NCI-H345 (cell line): ENCODE measurements around the gene HIVEP3.

ENCODE experiments used
- DNase-seq: peaks from one replicate; lab custom pipeline; 2025; lab: John Stamatoyannopoulos, UW

Gene HIVEP3

DNA sequence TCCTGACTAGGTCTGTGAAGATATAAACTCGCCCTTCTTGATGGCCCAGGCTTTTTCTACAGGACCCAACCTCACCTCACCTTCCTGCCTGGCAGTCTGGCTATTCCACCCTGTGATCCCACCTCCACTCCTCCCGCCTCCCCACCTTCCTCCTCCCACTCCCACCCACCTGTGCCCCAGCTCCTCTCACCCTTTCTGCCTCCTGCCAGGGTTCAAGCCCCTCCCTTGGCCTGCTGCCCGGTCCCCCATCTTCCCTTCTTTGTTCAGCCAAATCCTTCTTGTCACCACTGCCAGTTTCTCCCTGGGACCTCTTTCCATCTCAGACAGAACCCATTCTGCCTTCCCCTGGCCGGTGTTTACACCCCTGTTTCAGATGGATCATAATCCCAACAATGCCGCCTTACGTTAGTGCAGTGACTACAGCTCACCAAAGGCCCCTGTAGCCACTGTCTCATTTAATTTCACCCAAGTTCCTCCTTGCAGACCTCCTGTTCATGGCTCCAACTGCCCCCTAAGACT is 306.7 kb downstream of the HIVEP3 start:
- DNase-seq = no peak

DNA sequence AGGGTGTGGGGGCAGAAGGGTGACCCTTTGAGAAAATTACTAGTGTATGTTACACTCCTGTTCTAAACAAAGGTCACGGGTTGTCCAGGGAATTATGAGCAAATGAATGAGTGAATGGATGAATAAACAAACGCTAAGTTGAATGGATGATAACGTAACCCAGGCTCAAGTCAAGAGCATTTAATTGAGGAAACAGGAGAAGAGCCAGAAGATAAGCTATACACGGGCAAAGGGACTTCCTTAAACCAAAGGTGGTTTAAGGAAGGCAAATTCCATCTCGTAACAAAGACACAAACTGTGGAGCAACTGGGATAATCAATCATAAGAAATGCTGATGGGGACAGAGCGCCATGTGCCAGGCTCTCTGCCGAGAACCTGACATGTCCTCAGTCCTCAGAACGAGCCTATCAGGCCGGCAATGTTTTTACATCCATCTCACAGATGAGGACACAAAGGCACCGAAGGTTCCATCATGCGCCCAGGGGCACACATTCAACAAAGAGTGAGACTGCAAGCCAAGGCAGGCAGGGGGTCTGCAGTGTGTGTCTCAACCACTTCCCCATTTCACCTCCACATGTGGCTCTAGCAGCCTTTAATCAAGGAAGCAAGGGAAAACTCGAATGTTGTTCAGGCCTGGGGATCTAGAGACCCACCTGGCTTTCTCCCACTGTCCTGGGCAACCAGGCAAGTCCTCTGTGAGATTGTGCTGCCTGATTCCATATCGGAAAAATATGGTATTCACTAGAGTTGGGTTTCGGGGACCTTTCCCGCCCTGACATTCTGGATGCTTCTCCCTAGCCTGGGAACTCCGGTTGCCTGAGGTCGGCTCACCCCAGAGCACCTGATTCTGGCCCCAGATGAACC is 307.4 kb downstream of the HIVEP3 start:
- no peak for DNase-seq

DNA sequence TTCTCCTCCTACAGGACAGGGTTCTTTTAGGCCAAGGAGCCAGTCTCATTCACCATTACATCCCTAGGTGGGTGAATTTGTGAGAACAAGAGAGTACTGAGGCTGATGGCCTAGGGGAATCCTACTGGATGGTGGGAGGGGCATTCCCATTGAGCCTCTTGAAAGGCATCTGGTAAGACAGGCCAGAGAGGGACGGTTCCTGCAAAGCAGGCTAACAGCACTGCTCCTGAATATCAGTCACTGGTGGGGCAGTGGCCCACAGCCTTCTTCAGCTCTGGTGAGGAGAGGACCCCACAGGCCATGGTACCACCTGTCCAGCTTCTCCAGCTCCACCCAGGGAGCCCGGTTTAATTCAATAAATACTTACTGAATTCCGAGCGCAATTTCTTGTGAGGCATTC is 308.4 kb downstream of the HIVEP3 start:
- no peak for DNase-seq

DNA sequence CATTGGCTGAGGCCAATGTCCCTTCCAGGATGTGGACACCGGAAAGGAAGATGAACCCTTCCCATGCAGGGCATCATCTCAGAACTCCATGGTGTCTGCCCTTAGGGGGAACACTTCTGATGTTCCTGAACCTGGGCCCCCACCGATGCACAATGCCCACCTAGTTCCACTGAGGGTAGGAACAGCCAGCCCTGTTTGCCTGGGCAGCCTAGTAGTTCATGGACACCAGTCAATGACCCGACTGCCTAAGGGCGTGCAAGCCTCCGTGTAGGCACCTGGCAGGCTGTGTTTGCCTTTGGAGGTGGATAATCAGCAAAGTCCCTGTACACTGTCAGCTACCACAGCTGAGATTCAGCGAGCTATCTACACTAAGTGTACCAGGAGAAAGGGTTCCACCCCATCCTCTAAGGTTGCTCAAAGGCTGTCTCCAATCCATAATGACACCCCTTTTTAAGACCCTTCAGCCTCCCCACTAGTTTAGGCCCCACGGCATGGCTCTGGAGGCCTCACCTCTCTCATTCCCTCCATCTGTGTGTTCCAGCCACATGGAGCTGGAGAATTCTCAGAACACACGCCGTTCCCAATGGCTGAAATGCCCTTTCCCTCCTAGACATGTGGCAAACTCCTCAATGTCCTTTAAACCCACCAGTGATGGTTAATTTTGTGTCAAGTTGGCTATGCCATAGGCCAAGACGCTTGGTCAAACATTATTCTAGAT is 309.4 kb downstream of the HIVEP3 start:
- no peak for DNase-seq

DNA sequence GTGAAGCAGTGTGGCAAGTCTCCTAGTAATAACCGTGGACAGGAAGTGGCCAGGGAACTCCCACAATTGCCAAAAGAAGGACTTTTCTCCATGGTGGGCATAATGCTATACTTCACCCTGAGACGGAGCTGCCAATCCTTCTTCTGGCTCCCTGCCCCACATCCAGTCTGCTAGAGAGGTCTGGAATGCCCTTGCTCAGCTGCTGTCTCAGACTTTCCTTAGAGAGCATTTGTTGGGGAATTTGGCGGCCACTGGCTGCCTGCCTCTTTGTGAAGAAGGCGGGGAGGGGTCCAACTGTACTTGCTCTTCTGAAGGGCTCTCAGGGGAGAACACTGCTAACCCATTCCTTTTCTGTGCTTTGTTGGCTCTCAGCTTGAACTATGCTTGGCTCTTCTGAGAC is 310.5 kb downstream of the HIVEP3 start:
- DNase-seq = no peak

DNA sequence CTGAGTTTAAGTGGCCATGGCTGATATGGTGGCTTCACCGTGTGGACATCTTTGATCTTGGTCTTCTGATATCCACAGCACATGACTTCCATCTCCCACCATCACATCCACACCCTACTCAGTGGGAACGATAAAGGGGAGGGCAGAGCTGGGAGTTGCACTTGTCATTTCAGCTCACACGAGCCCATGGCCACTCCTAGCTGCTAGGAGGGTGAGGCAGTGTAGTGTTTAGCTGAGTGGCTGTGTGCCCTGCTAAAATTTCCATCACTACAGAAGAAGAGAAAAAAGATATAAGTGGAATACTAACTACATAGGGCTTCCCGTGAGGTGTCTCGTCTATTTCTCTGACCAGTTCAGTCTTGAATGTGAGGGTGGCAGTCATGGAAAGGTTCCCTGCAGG is 310.9 kb downstream of the HIVEP3 start:
- no peak for DNase-seq

DNA sequence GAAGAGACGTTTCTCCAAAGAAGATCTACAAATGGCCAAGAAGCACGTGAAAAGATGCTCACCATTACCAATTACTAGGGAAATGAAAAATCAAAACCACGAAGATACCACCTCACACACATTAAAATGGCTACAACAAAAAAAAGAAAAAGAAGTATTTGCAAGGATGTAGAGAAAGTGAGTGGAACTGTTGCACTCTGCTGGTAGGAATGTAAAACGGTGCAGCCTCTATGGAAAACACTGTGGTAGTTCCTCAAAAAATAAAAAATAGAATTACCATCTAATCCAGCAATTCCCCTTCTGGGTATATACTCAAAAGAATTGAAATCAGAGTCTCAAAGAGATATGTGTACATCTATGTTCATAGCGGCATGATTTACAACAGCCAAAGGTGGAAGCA is 318.8 kb downstream of the HIVEP3 start:
- DNase-seq = no peak

DNA sequence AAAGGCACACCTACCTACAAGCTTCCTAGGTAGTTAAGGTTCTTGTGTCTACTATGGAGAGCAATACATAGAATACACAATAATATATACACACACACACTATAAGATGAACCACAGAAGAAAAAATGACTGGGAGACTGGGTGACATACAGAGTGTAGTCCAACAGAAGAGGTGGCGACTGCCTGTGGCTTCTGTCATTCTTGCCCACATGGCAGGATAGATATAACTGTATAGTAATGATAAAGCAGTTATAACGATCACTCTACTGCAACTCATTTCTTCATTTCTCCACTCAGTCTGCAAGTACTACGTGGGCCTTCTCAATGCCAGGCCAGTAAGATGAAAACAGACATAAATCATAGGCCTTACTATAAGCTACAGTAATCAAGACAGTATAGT is 320.4 kb downstream of the HIVEP3 start:
- DNase-seq = no peak

DNA sequence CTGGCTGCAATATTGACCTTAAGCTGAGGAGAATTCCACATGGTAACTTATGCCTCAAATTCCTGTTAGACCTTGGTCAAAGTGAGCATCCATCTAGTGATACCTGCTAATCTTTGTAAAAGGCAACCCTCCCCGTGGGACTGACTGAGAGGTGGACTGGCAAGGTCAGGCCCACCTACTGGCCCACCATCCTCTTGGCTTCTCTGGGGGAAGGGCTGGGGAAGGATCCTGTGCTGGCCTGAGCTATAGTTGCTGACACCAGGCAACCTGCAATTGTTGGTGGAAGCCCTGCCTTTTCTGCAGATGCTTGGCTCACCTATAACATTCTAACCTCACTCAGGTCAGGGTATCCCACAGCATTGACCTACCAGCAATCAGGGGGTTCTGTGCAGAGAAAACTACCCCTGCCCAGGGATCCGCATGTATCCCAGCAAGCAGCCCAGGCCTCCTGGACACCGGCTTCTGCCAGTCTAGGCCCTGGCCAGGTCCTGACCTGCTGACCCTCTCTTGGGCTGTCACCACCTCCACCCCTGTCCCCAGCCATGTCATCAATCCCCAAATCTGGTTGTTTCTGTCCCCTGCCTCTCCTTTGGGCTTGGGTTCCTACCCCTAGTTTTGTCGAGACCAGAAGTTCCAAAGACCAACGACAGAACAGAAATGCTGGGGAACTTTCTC is 326.1 kb downstream of the HIVEP3 start:
- no peak for DNase-seq

DNA sequence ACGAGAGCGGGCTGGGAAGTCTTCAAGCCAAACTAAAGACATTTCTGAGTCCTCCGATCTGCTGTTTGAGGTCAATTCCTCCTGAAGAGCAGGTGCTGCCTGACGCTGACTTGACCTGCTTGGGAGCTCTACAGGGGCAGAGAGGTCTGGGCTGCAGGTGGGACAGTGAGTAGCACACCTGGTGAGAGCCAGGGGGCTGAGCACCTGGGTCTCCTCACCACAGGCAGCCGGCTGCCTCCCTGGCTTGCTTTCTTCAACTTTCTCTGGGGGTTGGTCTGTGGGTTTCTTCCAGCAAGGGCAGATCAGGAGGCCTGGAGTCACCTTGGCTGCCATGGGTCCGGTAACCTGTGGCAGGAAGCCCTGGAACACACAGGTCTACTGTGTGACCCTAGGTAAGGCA is 326.8 kb downstream of the HIVEP3 start:
- no peak for DNase-seq

DNA sequence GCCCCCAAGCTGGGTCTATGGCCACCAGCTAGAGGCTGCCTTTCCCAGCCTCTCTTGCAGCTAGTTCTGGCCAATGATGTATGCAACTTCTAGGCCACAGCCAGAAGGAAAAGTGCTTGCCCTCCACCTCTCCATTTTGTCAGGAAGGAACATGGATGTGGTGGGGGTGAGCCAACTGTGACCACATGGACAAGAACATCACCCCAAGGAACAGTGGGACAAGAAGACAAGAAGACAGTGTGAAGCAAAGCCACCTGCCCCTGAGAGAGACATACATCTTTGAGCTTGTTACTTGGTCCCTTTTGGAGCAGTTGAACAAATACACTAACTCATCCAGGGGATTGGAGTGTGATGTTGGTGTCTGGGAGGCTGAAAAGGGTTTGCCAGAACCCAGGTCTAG is 328.4 kb downstream of the HIVEP3 start:
- no peak for DNase-seq

DNA sequence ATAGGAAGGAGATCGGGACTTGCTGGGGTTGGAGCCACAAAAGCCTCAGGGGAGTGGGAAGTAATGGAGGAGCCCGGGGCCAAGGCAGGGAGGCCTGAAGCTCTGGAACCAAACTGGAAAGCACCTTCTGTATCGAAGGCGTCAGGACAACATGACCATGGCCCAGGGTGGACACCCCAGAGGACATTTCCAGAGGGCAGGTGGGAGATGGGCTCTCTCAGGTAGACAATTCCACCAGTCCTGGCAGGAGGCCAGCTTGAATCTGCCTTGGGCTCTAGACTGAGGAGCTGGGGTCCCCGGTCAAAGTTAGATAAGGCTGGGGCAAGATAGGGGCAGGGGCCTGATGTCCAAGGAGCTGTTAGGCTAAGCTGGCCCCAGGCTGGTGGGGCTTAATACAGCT is 329.3 kb downstream of the HIVEP3 start:
- DNase-seq = no peak

DNA sequence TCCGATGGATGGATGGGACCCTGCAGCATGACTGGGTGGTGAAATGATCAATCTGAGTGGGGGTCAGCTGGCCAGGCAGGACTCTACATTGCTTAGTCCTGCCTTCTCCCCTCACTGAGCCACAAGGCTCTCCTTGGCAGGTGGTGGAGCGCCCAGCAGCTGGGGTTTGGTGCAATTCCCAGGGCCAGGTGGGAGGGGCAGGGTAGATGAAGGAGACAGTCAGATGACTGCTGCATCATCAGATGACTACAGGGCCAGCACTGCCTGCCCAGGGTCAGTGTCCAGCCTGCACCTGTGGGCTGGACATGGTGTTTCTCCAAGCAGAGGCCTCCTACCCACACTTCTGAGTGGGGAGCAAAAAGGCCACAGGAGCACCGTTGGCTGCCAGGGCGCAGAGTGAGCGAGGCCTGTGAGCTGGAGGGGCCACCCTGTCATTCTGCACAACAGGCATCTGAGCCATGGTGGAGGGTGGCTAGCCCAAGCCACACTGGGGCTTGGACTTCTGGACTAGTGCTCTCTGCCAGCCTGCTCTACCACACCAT is 330.3 kb downstream of the HIVEP3 start:
- no peak for DNase-seq

DNA sequence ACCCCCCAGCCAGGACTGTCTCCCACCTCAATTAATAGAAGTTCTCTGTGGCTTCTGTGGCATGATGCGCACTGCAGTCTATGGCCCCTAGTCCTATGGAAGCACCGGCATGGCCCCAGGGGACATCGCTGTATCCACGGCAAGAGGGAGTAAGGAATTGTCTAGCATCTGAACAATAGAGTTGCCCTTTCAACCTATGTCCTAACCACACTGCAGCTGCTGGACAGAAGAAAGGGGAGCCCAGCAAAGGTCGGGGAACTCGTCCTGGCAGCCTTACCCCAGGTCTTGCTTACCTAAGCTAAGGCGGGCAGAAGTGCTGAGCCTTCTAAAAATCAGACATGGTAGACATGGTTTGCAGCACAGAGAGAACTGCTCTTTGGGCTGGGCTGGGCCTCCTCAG is 330.9 kb downstream of the HIVEP3 start:
- DNase-seq = no peak

DNA sequence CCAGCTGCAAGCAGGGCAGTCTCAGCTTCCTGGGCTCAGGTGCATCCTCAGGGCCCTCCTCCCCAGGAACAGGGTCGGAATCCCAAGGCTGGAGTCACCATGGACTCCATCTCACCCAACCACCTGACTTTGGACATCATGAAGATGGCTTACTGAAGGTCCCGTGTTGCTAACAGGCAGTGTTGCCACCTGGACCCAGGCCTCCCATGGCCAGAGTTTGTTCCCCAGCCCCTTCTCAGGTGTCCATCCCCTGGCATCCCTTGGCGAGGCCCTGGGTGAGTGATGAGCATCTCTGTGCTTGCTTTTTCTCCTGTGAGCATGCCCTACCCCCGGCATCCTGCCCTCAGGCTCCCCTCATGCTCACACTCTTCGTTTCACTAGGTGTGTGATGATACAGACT is 332.5 kb downstream of the HIVEP3 start:
- DNase-seq = no peak

DNA sequence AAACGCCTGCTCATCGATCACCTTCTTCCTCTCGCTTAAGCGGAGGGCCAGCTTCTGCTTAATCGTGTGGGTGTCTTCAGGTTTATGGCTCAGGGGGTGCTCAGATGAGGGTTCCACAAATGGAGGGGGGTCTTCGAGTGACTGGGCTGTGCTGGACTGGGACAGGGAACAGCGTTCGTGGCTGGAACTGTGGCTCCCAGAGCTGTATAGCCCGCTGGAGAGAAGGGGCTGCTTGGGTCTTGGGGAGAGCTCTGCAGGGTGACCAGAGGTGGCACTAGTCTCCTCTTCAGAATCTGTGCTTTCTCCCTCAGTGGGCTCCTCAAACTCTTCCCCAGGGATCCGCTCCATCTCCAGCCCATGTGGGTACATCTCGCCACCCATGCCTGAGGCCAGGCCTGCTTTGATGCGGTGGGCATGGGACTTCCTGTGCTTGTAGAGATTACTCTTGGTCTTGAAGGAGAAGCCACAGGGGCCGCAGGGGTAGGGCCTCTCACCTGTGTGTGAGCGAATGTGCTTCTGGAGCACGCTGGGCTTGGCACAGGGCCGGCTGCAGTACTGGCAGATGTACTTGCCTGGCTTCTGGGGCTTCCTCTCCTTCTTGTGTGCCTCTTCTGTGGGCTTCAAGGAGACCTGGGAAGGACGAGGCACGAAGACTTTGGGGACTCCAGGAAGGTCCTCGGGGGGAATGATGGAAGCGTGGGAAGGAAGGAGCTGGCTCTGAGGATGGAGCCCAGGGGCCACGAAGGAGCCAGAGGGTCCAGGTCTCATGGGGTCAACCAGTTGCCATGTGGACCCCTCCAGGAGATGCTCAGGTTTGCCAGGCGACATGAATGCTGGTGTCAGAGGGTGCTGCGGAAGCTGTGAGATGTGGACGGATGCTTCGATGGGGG is 334.8 kb downstream of the HIVEP3 start:
- DNase-seq = no peak

DNA sequence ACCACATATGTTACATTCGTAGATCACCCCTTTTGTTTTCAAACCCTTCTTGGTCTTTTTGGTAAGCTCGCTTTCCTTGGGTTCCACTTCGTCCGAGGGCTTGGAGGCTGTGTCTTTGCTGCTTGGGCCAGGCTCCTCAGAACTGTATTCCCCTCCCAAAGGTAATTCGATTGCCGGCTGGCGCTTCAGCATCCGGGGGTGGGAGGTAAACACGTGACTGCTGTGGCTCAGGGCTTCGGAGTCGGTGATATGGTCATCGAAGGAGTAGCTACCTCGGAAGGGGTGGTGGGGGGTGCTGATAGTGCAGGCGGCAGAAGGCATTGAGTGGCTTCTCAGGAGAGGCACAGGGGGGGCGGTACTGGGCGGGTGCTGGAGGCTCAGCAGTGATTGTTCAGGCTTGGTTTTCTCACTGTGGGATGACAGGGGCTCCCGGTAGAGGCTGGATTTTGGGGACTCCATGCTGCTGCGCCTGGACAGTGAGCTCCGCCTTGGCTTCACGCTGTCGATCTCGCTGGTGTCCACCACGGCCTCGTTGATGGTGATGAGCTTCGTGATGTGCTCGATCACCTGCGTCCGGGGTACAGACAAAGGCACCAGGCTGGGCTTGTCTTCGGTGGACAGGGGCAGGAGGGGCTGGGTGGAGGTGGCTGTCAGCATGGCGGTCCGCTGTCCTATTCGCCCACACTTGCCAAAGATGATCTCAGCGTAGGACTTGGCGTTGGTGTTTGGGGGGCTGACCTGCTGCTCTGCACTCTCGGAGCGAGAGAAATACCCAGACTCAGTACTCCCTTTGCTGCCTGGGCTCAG is 335.7 kb downstream of the HIVEP3 start:
- no peak for DNase-seq

DNA sequence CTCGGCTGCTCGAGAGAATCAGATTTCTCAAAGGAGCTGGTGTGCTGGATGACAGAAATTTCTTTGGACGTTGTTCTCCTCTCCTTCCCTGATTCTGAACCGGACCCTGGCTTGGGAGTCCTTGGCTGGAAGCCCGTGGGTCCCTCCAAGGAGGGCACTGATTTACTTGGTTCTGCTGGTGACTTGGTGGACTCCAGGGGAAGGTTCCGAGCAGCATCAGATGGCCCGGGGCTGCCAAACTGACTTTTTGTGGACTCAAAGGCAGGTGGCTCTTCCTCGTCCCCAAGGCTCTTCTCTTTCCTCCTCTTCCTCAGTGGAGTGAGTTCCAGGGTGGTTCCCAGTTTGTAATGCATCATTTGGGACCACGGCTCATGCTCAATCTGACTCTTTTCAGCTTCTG is 336.4 kb downstream of the HIVEP3 start:
- DNase-seq = no peak

DNA sequence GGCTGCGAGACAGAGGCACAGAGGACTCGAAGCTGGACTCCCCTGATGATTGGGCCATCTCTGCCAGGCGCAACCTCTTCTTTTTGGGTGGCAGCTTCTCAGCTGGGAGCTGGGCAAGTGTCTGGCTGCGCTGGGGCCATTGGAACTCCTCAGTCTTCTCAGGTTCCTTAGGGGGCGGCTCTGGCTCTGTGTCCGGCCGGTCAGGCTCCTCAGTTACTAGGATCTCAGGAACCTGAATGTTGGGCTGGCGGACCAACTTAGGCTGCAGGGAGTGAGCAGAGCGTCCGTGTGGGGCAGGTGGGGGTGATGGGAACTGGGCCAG is 336.8 kb downstream of the HIVEP3 start:
- no peak for DNase-seq

DNA sequence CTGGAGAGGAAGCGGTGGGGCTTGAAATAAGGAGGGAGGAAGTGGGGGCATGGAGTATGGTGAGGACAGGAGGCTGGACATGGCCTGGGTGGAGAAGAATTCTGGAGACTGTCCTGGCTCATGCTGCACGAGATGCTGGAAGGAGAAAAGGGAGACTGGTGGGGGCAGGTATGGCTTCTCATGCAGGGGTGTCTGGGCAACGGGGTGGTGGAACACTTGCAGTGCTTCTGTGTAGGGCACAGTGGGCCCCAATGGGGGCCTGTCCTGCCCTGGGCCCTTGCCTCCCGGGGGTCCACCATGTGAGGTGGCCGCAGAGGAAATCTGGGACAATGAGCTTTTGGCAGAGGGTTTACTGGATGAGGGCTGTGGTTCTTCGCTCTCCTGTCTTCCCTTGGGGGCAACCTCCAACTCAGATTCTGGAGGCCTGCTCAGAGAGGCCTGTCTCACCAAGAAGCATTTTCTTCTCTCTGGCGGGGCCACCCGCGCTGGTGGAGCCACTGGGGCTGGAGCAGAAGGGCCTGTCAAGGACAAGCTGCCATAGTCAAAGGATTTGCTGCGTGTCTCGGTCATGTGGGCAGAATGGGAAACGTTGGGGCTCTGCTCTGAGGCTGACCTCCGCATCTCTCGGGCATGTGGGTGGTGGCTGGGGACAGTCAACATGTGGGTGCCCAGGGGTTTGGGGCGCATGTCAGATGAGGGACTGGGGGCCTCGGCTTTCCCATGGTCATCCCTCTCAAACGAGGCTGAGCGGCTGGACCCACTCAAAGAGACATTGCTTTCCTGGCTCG is 337.3 kb downstream of the HIVEP3 start:
- no peak for DNase-seq
